Uterus (tissue), 4 donors: ENCODE data around the gene WASHC1. TPM values are rescaled to one million over a fixed set of nuclear protein-coding genes. Genes with fewer than 3 reads are reported as not detected.
"Not testable (repeated sequence)": the region's sequence is repeated elsewhere in the genome, so short reads cannot be mapped to it uniquely, and the experiment has no call there.

Experiments
- DNase-seq, 2 donors: peaks; one replicate each; pipeline ENCODE4 v3.0.0-alpha.2; 2019 to 2020
- H3K27ac ChIP-seq, 2 donors: fragments of 200-600 bp; sonication (generic); 1 replicate in 1 of 2; 2 replicates in 1 of 2; pipeline ENCODE4 v1.5.1; 2016 to 2018
- H3K27me3 ChIP-seq, 2 donors: fragments of 200-600 bp; sonication (generic); one replicate each; pipeline ENCODE4 v1.5.1; 2018 to 2019; ENCODE audit warnings: control low read depth in 1 of 2
- H3K36me3 ChIP-seq, 2 donors: fragments of 200-600 bp; sonication (generic); one replicate each; pipeline ENCODE4 v1.5.1; 2019; ENCODE audit warnings: control low read depth in 1 of 2
- H3K4me1 ChIP-seq, 2 donors: fragments of 200-600 bp; sonication (generic); one replicate each; pipeline ENCODE4 v1.5.1; 2018 to 2019; ENCODE audit warnings: control low read depth in 1 of 2
- H3K4me3 ChIP-seq, 2 donors: fragments of 200-600 bp; sonication (generic); 1 replicate in 1 of 2; 2 replicates in 1 of 2; pipeline ENCODE4 v1.5.1; 2018 to 2019; ENCODE audit warnings: mild to moderate bottlenecking in 1 of 2
- H3K9me3 ChIP-seq, 2 donors: fragments of 200-600 bp; sonication (generic); one replicate each; pipeline ENCODE4 v1.5.1; 2019; ENCODE audit warnings: control low read depth in 1 of 2
- intact Hi-C: fragments of 100-400 bp; cut with DNase I; formaldehyde crosslinking; loops from one replicate; pipeline ENCODE4 v1.15.1; 2023; ENCODE audit warnings: low total_unique reads
- total RNA-seq, 4 donors: library from RNA; depleted of rRNA in 3 of 4; stranded (reverse); fragments of >200 nt in 3 of 4; gene quantifications; one replicate each; pipeline versions ENCODE4 v1.1.0 to v1.2.4, GENCODE V29; 2014 to 2023
- donor health status: DM: yes; HTN: yes; CAD: no.

Gene WASHC1, protein sequence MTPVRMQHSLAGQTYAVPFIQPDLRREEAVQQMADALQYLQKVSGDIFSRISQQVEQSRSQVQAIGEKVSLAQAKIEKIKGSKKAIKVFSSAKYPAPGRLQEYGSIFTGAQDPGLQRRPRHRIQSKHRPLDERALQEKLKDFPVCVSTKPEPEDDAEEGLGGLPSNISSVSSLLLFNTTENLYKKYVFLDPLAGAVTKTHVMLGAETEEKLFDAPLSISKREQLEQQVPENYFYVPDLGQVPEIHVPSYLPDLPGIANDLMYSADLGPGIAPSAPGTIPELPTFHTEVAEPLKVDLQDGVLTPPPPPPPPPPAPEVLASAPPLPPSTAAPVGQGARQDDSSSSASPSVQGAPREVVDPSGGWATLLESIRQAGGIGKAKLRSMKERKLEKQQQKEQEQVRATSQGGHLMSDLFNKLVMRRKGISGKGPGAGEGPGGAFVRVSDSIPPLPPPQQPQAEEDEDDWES
- total RNA-seq, result 10 to 100 TPM in 1 of 4 donors, 1 to 10 TPM in 2, not detected in 1; 1.0 to 26.9 (median 4.7) TPM

DNA sequence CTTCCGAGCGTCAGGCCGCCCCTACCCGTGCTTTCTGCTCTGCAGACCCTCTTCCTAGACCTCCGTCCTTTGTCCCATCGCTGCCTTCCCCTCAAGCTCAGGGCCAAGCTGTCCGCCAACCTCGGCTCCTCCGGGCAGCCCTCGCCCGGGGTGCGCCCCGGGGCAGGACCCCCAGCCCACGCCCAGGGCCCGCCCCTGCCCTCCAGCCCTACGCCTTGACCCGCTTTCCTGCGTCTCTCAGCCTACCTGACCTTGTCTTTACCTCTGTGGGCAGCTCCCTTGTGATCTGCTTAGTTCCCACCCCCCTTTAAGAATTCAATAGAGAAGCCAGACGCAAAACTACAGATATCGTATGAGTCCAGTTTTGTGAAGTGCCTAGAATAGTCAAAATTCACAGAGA lies at the start of gene WASHC1:
WASHC1 (minus strand) TSS at position 101 of the 400 bp plus-strand sequence. CDS start 4,457 bp downstream, outside the sequence.
- H3K9me3 ChIP-seq, H3K4me1 ChIP-seq, H3K27ac ChIP-seq, H3K27me3 ChIP-seq, intact Hi-C loops, DNase-seq, H3K36me3 ChIP-seq: not testable (repeated sequence)
- H3K4me3 ChIP-seq, result peak within 1 kb of the TSS; percentile 35 to 51

DNA sequence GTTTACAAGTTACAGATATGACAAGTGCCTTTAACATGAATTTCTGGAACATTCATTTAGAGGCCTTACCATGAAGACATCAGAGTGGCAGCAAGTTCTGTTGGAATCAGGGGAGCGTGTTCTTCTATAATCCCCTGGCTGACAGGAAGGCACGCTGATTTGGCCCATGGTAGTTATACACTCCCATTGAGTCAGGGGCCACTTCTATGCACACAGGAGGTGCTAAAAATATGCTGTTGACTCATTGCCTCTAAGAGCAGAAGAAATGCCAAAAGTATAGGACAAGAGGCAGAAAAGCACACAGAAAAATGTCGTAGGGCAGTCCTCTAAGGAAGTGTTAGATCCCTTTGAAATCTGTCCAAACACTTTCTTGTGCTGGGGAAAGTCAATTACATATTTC lies 49.1 kb upstream of the WASHC1 start:
- DNase-seq, H3K4me1 ChIP-seq: not testable (repeated sequence)

DNA sequence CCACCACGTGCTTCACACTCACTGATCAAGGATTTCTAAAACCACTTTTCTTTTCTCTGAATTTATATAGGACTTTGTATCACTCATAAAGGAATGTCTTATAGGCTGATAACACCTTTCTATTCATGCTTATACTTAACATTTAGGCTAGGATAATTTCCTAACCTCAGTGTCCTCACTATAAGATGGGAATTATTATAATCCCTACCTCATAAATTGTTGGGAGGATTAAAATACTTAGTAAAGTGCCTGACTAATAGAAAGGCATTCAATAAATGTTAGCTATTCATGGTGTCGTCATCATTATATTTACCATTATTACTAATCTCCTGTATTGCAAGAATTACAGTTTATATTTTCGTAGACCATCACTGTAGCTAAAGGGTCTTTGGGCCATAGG lies 47.1 kb upstream of the WASHC1 start:
- H3K36me3 ChIP-seq, H3K9me3 ChIP-seq, H3K27me3 ChIP-seq, H3K4me1 ChIP-seq, intact Hi-C loops, DNase-seq, H3K27ac ChIP-seq, H3K4me3 ChIP-seq: not testable (repeated sequence)

More for the DNA sequence above, 49.1 kb upstream of the WASHC1 start:
- H3K36me3 ChIP-seq, H3K27me3 ChIP-seq, H3K27ac ChIP-seq, intact Hi-C loops, H3K4me3 ChIP-seq, H3K9me3 ChIP-seq: not testable (repeated sequence)

DNA sequence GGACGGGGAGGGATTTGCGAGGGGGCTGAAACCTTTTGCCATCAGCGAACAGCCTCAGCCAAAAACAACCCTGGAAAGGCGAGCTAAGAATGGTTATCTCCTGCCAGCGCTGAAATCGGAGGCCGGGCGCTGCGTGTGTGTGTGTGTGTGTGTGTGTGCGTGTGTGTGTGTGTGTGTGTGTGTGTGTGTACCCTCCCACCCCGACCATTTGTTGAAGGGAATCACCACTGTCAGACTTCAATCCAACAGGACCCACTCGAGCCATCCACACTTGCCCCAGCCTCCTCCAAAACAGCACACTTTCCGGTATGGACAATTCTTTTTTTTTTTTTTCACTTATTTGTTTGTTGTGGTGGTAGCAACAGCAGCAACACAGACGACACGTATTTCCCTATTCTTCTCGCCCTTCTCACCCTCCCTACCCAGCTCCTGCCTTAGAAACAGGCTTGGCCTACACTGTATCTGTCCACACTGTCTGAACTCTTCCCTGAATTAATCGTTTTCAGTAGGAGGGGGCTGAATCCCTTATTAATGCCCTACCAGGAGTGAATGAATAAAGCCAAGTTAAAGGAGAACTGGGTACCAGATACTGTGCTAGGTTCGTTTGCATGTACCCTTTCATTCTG lies 44.8 kb upstream of the WASHC1 start:
- H3K27ac ChIP-seq, result peak overlapping the region in 1 of 2 donors; percentile 90
- DNase-seq, result peak; percentile 41 to 52
- intact Hi-C loops, H3K4me1 ChIP-seq, H3K9me3 ChIP-seq, H3K27me3 ChIP-seq, H3K36me3 ChIP-seq: not testable (repeated sequence)
- peak overlapping the region; percentile 24 to 64 for H3K4me3 ChIP-seq

DNA sequence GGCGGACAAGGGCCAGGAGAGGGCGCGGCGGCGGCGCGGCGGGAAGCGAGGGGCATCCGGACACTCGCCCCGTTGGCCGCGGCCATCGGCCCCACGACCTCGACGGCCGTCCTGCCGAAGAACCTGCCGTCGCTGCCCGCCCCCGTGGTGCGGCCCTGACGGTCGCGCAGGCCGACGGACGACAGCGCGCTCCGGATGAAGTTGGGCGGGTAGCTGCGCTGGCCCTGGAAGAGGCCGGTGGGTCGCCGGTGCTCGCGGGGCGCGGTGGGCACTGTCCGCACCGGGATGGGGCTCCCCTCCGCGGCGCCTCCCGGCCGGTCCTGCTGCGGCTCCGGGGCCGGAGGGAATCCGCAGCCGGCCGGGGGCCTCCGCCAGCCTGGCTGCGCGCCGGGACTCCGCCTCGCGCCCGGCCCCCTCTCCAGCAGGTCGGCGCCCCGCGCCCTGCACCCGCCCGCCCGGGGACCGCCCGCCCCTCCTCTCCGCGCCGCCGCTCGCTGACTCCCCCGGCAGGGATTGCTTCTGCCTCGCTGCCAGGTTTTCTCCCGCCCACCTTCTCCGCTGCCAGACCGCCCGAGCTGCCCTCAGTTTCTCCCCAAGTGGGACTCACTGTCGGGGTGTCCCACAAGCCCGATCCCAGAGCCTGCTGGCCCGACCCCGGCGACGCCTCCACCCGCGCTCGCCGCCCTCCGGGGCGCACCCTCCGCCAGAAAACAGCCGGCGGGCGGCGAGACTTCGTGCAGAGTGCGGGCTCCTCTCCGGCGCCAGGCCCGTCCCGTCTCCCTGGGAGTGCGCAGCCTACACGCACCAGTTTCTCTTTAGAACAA lies 44.0 kb upstream of the WASHC1 start:
- intact Hi-C loops, result not testable (repeated sequence)
- H3K27ac ChIP-seq, result peak overlapping the region; percentile 64 to 90

DNA sequence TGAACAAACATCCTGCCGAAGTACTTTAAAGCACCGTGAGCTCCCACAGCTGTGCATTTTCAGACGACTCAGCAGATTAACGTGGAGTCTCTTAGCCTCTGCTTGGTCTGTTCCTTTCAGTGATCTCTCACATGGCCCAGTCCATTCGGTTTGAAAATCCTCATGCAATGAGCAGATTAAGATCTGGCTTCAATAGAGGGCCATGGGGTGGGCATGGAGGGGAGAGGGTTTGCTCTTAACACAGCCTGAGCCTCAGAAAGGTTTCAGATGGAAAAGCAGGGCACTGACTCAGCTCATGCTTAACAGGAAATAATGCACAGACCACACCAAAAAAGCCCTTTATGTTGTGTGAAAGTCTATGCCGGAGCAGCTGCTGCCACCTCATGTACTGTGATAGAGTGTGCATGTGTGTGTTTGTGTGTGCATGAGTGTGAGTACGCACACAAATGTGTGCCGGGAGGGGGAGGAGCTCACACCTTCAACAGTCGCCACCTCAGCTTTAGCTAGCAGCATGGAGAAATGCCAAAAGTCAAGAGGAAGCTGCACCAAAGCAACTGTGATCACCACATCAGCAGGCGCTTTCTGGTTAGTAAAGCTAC lies 33.9 kb upstream of the WASHC1 start:
- intact Hi-C loops, H3K9me3 ChIP-seq, H3K4me1 ChIP-seq, DNase-seq, H3K4me3 ChIP-seq, H3K27ac ChIP-seq, H3K27me3 ChIP-seq, H3K36me3 ChIP-seq: not testable (repeated sequence)

More for the DNA sequence above, 44.0 kb upstream of the WASHC1 start:
- not testable (repeated sequence) for H3K9me3 ChIP-seq, H3K4me1 ChIP-seq, H3K36me3 ChIP-seq, H3K27me3 ChIP-seq
- DNase-seq, result peak; percentile 22 to 52
- H3K4me3 ChIP-seq, result peak overlapping the region; percentile 24 to 64

DNA sequence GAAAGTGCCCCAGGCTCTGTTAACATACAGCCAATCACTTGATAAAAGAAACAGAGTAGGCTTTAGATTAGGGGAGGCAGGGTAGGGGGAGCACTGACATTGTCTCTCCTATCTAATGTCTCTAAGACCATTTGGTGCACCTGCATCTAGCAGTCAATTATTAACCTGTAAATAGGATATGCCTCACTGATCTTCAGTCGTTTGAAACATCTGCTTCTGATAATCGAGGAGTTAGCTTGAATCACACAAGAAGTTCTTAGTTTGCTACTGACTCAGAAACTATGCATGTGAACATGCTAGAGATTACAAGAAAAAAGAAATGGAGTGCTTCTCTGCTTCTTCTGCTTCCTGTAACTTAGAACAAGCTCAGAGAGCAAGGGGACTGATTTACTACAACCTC lies 23.4 kb upstream of the WASHC1 start:
- H3K36me3 ChIP-seq, DNase-seq, H3K27ac ChIP-seq, intact Hi-C loops, H3K27me3 ChIP-seq, H3K4me1 ChIP-seq, H3K4me3 ChIP-seq, H3K9me3 ChIP-seq: not testable (repeated sequence)

DNA sequence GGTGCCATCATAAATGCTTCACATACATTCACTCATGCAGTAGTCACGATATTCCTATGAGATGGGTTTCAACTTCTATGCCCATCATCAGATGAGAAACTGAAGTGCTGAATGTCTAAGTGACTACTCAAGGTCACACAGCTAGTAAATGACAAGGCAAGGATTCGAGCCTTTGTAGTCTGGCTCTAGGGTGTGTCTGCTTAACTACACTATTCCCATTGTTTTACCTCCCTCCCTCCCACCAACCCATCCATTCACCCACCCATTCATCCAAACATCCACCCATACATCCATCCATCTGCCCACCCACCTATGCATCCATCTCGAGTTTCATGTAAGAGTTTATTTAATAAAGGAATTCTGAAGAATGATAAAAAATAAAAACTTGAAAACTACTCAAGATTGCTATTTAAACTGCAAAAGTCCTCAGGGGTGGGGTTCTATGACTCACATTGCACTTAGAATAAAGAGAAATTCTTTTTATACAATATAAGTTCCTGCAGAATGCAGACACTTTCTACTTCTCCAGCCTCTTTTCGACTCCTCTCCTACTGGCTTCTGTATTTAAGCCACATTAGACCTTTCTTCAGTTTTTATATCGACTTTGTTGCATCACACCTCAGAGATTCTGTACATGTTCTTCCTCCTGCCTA lies 19.1 kb upstream of the WASHC1 start:
- H3K9me3 ChIP-seq, intact Hi-C loops, H3K4me1 ChIP-seq, H3K27me3 ChIP-seq, H3K36me3 ChIP-seq, DNase-seq, H3K27ac ChIP-seq, H3K4me3 ChIP-seq: not testable (repeated sequence)

DNA sequence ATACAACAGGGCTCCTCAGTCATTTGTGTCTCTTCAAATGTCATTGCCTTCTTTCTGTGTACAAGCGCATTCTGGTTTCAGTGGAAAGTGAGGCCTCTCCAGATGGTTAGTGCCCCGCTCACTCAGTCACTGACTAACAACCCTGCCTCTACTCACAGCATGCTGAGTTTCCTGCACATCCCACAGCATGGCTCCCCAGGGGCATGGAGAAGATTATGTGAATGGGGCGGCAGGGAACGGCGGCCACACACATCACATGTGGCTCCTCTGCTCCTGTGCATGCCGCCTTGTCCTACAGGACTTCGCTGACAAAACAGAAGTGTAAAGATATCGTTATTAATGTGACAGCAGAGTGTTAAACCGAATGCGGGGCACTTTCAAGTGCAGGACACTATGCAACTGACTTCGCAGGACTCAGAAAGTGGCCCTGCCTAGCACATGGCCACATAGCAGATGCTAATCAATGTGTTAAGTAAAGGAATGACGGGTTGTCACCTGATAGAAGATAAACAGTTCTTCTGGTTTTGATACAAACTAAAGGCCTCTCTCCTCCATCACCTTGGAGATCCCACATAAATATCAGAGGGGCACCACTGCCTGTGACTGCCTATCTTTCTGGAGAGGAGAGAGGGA lies 17.5 kb upstream of the WASHC1 start:
- H3K9me3 ChIP-seq, H3K4me3 ChIP-seq, intact Hi-C loops, H3K4me1 ChIP-seq, H3K36me3 ChIP-seq, DNase-seq, H3K27ac ChIP-seq, H3K27me3 ChIP-seq: not testable (repeated sequence)

DNA sequence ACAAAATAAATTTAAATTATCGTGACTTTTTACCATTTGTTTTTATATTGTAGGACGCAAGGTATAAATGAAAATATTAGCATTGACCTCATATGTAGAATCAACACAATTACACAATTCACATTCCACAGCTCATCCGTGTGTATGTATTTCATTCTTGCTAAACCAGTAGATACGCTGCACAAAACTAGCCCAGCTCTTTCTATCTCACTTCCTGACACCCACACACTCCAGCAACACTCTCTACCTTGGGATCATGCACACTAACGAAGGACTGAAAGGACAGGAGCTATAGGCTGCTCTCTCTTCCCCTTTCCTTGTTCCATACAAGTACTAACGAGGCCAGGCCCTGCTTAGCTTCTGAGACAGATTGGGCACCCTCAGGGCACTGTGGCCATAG lies 16.9 kb upstream of the WASHC1 start:
- H3K36me3 ChIP-seq, H3K27ac ChIP-seq, H3K4me3 ChIP-seq, H3K9me3 ChIP-seq, DNase-seq, H3K27me3 ChIP-seq, H3K4me1 ChIP-seq, intact Hi-C loops: not testable (repeated sequence)

DNA sequence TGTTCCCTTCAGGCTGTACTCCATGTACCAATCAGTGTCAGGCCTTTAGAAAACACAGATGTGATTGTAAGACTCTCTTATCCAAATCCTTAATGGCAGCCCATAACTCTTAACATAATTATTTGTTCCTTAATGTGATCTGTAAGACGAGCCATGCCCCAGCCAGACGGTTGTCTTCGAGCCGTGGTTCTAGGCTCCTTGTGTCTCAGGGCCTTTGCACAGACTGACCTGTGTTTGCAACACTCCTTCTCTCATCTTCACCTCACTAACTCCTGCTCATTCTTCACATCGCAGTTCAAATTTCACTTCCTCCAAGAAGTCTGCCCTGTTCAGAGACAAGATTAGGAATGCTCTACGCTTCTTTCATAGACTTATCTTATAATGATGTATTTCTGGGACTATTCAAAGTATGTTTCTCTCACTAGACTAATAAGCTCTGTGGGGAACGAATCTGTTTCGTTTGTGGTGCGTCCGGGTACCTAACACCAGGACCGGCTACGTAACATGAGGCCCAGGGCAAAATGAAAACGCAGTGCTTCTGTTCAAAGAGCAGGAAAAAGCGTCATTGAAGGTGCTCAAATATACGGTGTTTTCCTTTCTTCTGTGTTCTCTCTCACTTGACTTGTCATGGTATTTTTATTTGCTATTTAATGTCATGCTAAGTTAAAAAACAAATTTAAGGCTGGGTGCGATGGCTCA lies 16.1 kb upstream of the WASHC1 start:
- intact Hi-C loops, H3K4me1 ChIP-seq, H3K27ac ChIP-seq, H3K36me3 ChIP-seq, DNase-seq, H3K9me3 ChIP-seq, H3K4me3 ChIP-seq, H3K27me3 ChIP-seq: not testable (repeated sequence)
